HG03378 (cell line): ENCODE measurements around the gene AMIGO3.
"Not testable (repeated sequence)": the region's sequence is repeated elsewhere in the genome, so short reads cannot be mapped to it uniquely, and the experiment has no call there.

Experiments used
- ATAC-seq: cut with Tn5 transposase; IDR thresholded peaks from one replicate; pipeline ENCODE4 v1.9.1; 2021; ENCODE audit warnings: mild to moderate bottlenecking, moderate library complexity; ENCODE audit not compliant: unreplicated experiment

The AMIGO3 gene

DNA sequence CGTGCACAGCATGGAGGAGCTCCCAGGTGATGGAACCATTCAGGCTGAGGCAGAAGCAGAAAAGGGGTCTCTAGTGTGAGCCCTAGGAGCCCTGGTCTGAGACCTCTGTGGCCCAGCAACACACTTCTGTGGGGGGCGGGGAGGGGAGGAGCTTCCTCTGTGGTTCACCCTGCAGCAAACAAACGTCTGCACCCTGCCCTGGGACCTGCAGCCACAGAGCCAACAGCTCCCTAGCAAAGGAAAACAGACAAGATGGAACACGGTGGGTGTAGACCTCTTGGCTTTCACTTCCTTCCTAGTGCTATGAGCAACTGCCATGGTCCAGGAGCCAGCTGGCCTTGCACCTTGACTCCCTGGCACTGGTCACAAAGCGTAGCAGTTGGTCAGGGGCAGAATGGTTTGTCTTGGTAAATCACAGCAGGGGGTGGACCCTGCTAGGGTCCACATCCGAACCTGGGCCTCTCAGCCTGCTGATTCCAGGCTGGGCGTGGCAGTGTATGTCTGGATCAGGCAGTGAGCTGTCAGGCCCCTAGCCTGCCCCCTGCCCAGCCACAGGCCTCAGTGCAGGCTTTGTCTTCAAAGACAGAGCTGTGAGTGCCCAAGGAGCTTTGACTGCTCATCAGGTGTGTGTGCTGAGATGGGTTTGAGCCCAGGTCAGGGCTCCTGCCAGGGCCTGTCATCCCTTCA lies 6.7 kb downstream of the AMIGO3 start:
- ATAC-seq = no peak

DNA sequence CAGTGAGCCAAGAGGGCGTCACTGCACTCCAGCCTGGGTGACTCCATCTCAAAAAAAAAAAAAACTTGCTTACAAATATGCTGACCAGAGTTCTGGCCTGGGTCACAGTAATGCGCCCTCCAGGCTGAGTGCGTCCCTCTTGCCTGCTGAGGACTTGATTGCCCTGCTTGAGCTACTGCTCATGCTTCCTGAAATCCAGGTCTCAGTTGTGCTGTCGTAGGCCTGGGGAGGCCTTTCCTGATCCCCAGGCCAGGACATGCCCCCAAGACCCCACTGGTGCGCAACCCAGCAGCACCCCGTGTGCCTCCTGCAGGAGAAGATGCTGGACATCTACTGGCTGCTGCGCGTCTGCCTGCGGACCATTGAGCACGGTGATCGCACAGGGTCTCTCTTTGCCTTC lies 7.3 kb downstream of the AMIGO3 start:
- ATAC-seq = no peak

- ATAC-seq = no peak
Measured at GRCh38 chr3:49711489-49711888, 8.0 kb downstream of the AMIGO3 start.

- no peak for ATAC-seq
Measured at GRCh38 chr3:49709852-49710251, 9.6 kb downstream of the AMIGO3 start.

- no peak for ATAC-seq
Measured at GRCh38 chr3:49707113-49707480, 12.4 kb downstream of the AMIGO3 start.

DNA sequence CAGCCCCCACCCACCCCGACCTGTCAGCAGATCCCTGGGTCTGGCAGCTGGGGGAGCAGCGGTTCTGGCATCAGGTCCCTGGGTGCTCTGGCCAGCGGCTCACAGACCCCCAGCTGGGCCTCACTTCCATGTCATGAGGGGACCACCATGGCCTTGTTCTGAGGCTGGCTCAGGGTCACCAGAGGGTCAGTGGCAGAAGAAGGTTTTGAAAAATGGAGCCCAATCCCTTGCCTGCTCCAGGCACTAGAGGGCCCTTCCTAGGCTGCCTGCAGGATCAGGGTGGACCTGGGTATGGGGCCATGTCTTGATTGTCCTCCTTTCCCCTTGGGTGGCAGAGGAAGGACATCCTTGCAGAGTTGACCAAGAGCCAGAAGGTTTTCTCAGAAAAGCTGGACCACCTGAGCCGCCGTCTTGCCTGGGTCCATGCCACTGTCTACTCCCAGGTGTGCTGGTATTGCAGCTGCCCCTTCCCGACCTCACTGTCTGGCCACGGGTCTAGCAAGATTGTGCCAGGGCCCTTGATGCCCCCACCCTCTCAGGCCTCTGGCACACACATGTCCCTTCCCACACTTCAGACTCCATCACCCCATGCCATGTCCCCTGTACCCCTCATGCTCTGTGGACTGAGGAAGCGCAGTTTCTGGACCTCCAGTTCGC lies 12.9 kb downstream of the AMIGO3 start:
- ATAC-seq = no peak

DNA sequence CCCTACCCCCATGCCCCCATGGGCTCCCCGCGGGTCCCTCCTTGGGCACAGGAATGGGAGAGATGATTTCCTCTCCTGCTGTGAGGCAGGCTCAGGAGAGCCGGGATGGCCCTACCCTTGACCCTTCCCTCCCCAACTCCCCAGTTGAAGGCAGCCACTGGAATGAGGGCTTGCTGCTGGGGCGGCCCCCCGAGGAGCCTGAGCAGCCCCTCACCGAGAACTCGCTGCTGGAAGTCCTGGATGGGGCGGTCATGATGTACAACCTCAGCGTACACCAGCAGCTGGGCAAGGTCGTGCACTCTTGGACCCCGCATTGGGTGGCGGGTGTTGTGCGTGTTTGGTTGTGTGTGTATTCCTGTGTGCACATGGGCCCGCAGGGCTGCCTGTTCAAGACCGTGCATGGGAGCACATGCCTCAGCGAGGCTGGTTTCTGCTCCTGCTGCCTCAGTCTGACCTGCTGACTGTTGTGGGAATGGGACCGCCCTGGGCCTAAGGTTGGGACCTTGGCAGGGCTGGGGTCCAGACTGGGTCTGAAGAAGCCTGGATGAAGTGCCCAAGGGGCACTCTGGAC lies 14.0 kb downstream of the AMIGO3 start:
- no peak for ATAC-seq

DNA sequence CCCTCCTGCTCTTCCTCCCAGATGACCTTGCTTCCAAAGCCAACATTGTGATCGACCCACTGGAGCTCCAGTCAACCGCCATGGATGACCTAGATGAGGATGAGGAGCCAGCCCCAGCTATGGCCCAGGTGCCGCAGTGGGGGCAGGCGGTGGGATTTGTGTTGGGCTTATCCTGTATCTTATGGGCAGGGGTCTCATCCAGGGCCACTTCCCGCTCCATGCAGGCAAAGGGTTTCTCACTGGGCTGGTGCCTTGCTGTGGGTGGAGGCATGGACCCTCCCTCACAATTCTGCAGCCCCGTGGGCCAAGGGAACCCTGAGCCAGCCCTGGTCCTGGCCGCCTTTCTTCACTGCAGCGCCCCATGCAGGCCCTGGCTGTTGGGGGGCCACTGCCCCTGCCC lies 14.9 kb downstream of the AMIGO3 start:
- no peak for ATAC-seq

DNA sequence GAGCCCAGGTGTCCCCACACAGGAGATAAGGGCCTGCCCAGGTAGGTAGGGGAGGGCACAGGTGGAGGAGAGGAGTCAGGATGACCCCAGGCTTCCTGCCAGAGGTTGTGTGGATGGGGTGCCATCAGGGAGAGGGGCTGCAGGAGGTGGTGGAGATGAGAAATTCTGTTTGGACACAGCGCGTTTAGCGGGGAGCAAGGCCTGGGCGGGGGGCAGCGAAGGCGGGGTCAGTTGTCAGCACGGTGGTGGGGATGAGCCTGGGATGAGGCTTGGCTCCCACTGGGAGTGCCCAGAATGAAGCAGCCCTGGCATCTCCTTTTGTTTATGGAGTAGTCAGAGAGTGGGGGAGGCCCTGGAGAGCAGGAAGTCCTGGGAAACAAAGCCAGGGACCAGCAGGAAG lies 15.5 kb downstream of the AMIGO3 start:
- no peak for ATAC-seq

GRCh38 chr3:49703443-49703927 lies 16.0 kb downstream of the AMIGO3 start:
- ATAC-seq = no peak

DNA sequence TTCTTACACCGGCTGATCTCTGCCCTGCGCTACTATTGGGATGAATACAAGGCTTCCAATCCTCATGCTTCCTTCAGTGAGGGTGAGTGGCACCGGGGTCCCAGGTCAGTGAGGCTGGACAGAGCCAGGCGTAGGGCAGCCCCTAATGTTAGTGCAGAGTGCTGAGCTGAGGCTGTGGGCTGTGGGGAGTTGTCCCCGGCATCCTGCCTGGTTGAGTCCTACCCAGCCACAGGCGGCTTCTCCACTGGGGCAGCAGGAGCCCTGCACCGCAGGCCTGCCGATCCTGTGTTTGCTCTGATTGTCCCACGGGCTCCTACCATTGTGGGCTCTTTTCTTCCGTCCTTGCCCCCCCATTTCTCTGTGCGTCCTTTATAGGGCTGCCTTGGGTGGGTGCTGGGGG lies 16.8 kb downstream of the AMIGO3 start:
- no peak for ATAC-seq

GRCh38 chr3:49701388-49702077 lies 18.0 kb downstream of the AMIGO3 start:
- no peak for ATAC-seq

- ATAC-seq = no peak
Measured at GRCh38 chr3:49700453-49701128, 18.9 kb downstream of the AMIGO3 start.

GRCh38 chr3:49700014-49700413 lies 19.5 kb downstream of the AMIGO3 start:
- no peak for ATAC-seq

GRCh38 chr3:49699281-49699979 lies 20.1 kb downstream of the AMIGO3 start:
- ATAC-seq = no peak

DNA sequence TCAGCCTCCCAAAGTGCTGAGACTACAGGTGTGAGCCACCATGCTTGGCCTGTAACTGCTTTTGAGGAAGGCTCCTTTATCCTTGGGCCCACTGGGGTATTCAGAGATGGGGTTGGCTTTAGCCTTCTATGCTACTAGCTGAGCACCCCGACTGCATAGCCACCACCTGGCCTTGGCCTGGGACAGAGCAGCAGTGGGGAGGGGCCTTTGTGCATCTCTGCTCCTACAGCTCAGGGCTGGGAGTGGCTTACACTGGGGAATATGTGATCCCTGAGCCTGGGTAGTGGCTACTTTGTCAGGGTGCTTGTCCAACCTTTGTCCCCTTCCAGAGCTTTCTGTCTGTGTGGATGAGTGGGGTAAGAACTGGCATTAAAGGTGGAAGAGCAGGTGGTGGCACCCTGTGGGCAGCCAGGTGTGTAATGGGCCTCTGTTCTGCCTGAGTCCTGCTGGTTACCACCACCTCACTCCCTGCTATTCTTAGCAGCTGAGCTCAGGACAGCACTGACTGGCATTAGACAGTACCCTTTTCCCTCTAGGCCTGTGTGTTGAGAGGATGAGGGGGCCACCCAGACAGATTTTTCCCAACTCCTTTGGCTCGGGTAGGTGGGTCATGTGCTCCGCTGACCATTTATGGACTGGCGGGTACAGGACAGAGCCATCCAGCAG lies 24.0 kb downstream of the AMIGO3 start:
- ATAC-seq = not testable (repeated sequence)

- not testable (repeated sequence) for ATAC-seq
Measured at GRCh38 chr3:49694409-49695070, 24.9 kb downstream of the AMIGO3 start.

- not testable (repeated sequence) for ATAC-seq
Measured at GRCh38 chr3:49691481-49691880, 28.0 kb downstream of the AMIGO3 start.

- not testable (repeated sequence) for ATAC-seq
Measured at GRCh38 chr3:49690856-49691255, 28.6 kb downstream of the AMIGO3 start.
